ENCODE measurements around the gene F2R.
"Not testable (repeated sequence)": the region's sequence is repeated elsewhere in the genome, so short reads cannot be mapped to it uniquely, and the experiment has no call there.

The F2R gene

GRCh38 chr5:76720988-76721569 is 5.2 kb downstream of the F2R start:
- no peak overlapping the region for H3K4me3 Mint-ChIP-seq
- peaks cover 22% of the 10 kb centered on the region for H3K4me1 Mint-ChIP-seq (ENCODE audit: low read depth)
- H3K27ac Mint-ChIP-seq: no peak overlapping the region

GRCh38 chr5:76723266-76723665 is 7.3 kb downstream of the F2R start:
- Mint-ChIP-seq H3K4me3 (no peak overlapping the region), H3K27ac (no peak overlapping the region), H3K9me3 (no peaks in the 10 kb centered on the region), H3K4me1 (ENCODE audit: low read depth) (peaks cover 7% of the 10 kb centered on the region), H3K36me3 (ENCODE audit: low read depth) (peaks cover 12% of the 10 kb centered on the region), H3K27me3 (ENCODE audit: low read depth) (no peaks in the 10 kb centered on the region)

More at GRCh38 chr5:76720988-76721569, 5.2 kb downstream of the F2R start:
- peaks cover 9% of the 10 kb centered on the region for H3K36me3 Mint-ChIP-seq (ENCODE audit: low read depth)
- H3K27me3 Mint-ChIP-seq (ENCODE audit: low read depth): peaks cover 12% of the 10 kb centered on the region
- no peaks in the 10 kb centered on the region for H3K9me3 Mint-ChIP-seq

- Mint-ChIP-seq H3K36me3 (ENCODE audit: low read depth) (peaks cover 12% of the 10 kb centered on the region), H3K4me1 (ENCODE audit: low read depth) (peaks cover 7% of the 10 kb centered on the region), H3K9me3 (peaks cover 2% of the 10 kb centered on the region), H3K27ac (no peak overlapping the region), H3K27me3 (ENCODE audit: low read depth) (no peaks in the 10 kb centered on the region), H3K4me3 (no peak overlapping the region)
These were observed 8.0 kb downstream of the F2R start for GRCh38 chr5:76723906-76724305.

- Mint-ChIP-seq H3K9me3 (peaks cover 11% of the 10 kb centered on the region), H3K27ac (no peak overlapping the region), H3K4me1 (ENCODE audit: low read depth) (peaks cover 7% of the 10 kb centered on the region), H3K36me3 (ENCODE audit: low read depth) (peaks cover 20% of the 10 kb centered on the region), H3K27me3 (ENCODE audit: low read depth) (no peaks in the 10 kb centered on the region), H3K4me3 (no peak overlapping the region)
These were observed 8.9 kb downstream of the F2R start for GRCh38 chr5:76724871-76725270.

GRCh38 chr5:76728965-76729364 is 13.0 kb downstream of the F2R start:
- H3K4me3 Mint-ChIP-seq: no peak overlapping the region
- H3K9me3 Mint-ChIP-seq: peaks cover 22% of the 10 kb centered on the region
- no peaks in the 10 kb centered on the region for H3K27me3 Mint-ChIP-seq (ENCODE audit: low read depth)
- H3K36me3 Mint-ChIP-seq (ENCODE audit: low read depth): peaks cover 36% of the 10 kb centered on the region
- H3K4me1 Mint-ChIP-seq (ENCODE audit: low read depth): peaks cover 15% of the 10 kb centered on the region
- no peak overlapping the region for H3K27ac Mint-ChIP-seq

- Mint-ChIP-seq H3K36me3 (ENCODE audit: low read depth) (peaks cover 36% of the 10 kb centered on the region), H3K9me3 (peaks cover 22% of the 10 kb centered on the region), H3K27ac (peak overlapping the region; percentile 23), H3K4me3 (no peak overlapping the region), H3K27me3 (ENCODE audit: low read depth) (no peaks in the 10 kb centered on the region), H3K4me1 (ENCODE audit: low read depth) (peaks cover 16% of the 10 kb centered on the region)
These were observed 13.7 kb downstream of the F2R start for GRCh38 chr5:76729373-76730290.

GRCh38 chr5:76732405-76733048 is 16.6 kb downstream of the F2R start:
- no peaks in the 10 kb centered on the region for H3K27me3 Mint-ChIP-seq (ENCODE audit: low read depth)
- peaks cover 24% of the 10 kb centered on the region for H3K4me1 Mint-ChIP-seq (ENCODE audit: low read depth)
- H3K27ac Mint-ChIP-seq: peak overlapping the region; percentile 72
- H3K36me3 Mint-ChIP-seq (ENCODE audit: low read depth): peaks cover 32% of the 10 kb centered on the region
- H3K9me3 Mint-ChIP-seq: peaks cover 22% of the 10 kb centered on the region
- no peak overlapping the region for H3K4me3 Mint-ChIP-seq

GRCh38 chr5:76733049-76733417 is 17.1 kb downstream of the F2R start:
- peaks cover 22% of the 10 kb centered on the region for H3K9me3 Mint-ChIP-seq
- H3K4me3 Mint-ChIP-seq: peak overlapping the region; percentile 36
- no peaks in the 10 kb centered on the region for H3K27me3 Mint-ChIP-seq (ENCODE audit: low read depth)
- peaks cover 24% of the 10 kb centered on the region for H3K4me1 Mint-ChIP-seq (ENCODE audit: low read depth)
- H3K27ac Mint-ChIP-seq: peak overlapping the region; percentile 72
- H3K36me3 Mint-ChIP-seq (ENCODE audit: low read depth): peaks cover 32% of the 10 kb centered on the region

GRCh38 chr5:76735762-76736545 is 20.0 kb downstream of the F2R start:
- Mint-ChIP-seq H3K9me3 (no peaks in the 10 kb centered on the region), H3K36me3 (ENCODE audit: low read depth) (peaks cover 13% of the 10 kb centered on the region), H3K27me3 (ENCODE audit: low read depth) (no peaks in the 10 kb centered on the region), H3K27ac (no peak overlapping the region), H3K4me3 (no peak overlapping the region), H3K4me1 (ENCODE audit: low read depth) (peaks cover 43% of the 10 kb centered on the region)

GRCh38 chr5:76736679-76737556 is 21.0 kb downstream of the F2R start:
- Mint-ChIP-seq H3K36me3 (ENCODE audit: low read depth) (peaks cover 15% of the 10 kb centered on the region), H3K4me3 (peak overlapping the region; percentile 0), H3K9me3 (no peaks in the 10 kb centered on the region), H3K4me1 (ENCODE audit: low read depth) (peaks cover 50% of the 10 kb centered on the region), H3K27me3 (ENCODE audit: low read depth) (no peaks in the 10 kb centered on the region), H3K27ac (peak overlapping the region; percentile 85)

GRCh38 chr5:76737846-76738245 is 21.9 kb downstream of the F2R start:
- Mint-ChIP-seq H3K4me3 (no peak overlapping the region), H3K9me3 (no peaks in the 10 kb centered on the region), H3K27ac (peak overlapping the region; percentile 81), H3K36me3 (ENCODE audit: low read depth) (peaks cover 9% of the 10 kb centered on the region), H3K27me3 (ENCODE audit: low read depth) (no peaks in the 10 kb centered on the region), H3K4me1 (ENCODE audit: low read depth) (peaks cover 44% of the 10 kb centered on the region)

GRCh38 chr5:76741506-76741905 is 25.6 kb downstream of the F2R start:
- not testable (repeated sequence) for H3K9me3 Mint-ChIP-seq; H3K36me3 Mint-ChIP-seq (ENCODE audit: low read depth); H3K27me3 Mint-ChIP-seq (ENCODE audit: low read depth); H3K4me3 Mint-ChIP-seq
- Mint-ChIP-seq H3K4me1 (ENCODE audit: low read depth) (peaks cover 33% of the 10 kb centered on the region), H3K27ac (peak overlapping the region; percentile 22)

- H3K9me3 Mint-ChIP-seq: no peaks in the 10 kb centered on the region
- H3K4me1 Mint-ChIP-seq (ENCODE audit: low read depth): peaks cover 26% of the 10 kb centered on the region
- peaks cover 4% of the 10 kb centered on the region for H3K36me3 Mint-ChIP-seq (ENCODE audit: low read depth)
- no peaks in the 10 kb centered on the region for H3K27me3 Mint-ChIP-seq (ENCODE audit: low read depth)
- no peak overlapping the region for H3K4me3 Mint-ChIP-seq
- H3K27ac Mint-ChIP-seq: no peak overlapping the region
These were observed 26.7 kb downstream of the F2R start for GRCh38 chr5:76742583-76742982.

All from T-helper 1 cell treated with Interleukin-12 subunit alpha and Interleukin-12 subunit beta and Interleukin-4 antibody, amounts not matched to agents 30 μg/mL and 1 μg/mL, for 36 hours (primary cell).